Measurements from ENCODE around the gene KCND3. TPM values are rescaled to one million over a fixed set of nuclear protein-coding genes. Genes with fewer than 3 reads are reported as not detected.

Gene KCND3
- total and polyA plus RNA-seq, 2 experiments from 2014 or later = 0.16 to 0.33 TPM

GRCh38 chr1:111738133-111738435 is 251.4 kb downstream of the KCND3 start:
- no peaks in the 10 kb centered on the region for H3K9me3 ChIP-seq (ENCODE audit: low read depth)
- no peaks in the 10 kb centered on the region for H3K36me3 ChIP-seq
- no peaks in the 10 kb centered on the region for H3K27me3 ChIP-seq
- DNase-seq (ENCODE audit: low read depth in 1 of 2, low spot score in 1 of 2) = no peak
- no peak for TF ChIP-seq CTCF (IDR thresholded peaks at IDR 0.05; ENCODE audit: low read depth, low read length)
- peaks cover 23% of the 10 kb centered on the region for H3K4me1 ChIP-seq (ENCODE audit: low read depth)
- peak overlapping the region; percentile 79 for H3K27ac ChIP-seq
- peak overlapping the region; percentile 53 for H3K4me3 ChIP-seq

- Histone ChIP-seq H3K27ac (peak overlapping the region; percentile 79), H3K36me3 (no peaks in the 10 kb centered on the region), H3K27me3 (no peaks in the 10 kb centered on the region), H3K4me3 (peak overlapping the region; percentile 53), H3K9me3 (ENCODE audit: low read depth) (no peaks in the 10 kb centered on the region), H3K4me1 (ENCODE audit: low read depth) (peaks cover 23% of the 10 kb centered on the region)
- no peak for DNase-seq (ENCODE audit: low read depth in 1 of 2, low spot score in 1 of 2)
- no peak for TF ChIP-seq CTCF (IDR thresholded peaks at IDR 0.05; ENCODE audit: low read depth, low read length)
These were observed 252.0 kb downstream of the KCND3 start for GRCh38 chr1:111737216-111738132.

GRCh38 chr1:111736548-111737215 is 252.8 kb downstream of the KCND3 start:
- Histone ChIP-seq H3K36me3 (no peaks in the 10 kb centered on the region), H3K4me1 (ENCODE audit: low read depth) (peaks cover 23% of the 10 kb centered on the region), H3K27ac (peak overlapping the region; percentile 72), H3K9me3 (ENCODE audit: low read depth) (no peaks in the 10 kb centered on the region), H3K27me3 (no peaks in the 10 kb centered on the region), H3K4me3 (no peak overlapping the region)
- TF ChIP-seq CTCF (IDR thresholded peaks at IDR 0.05; ENCODE audit: low read depth, low read length) = no peak
- peak in 1 of 2 donors; percentile 72 for DNase-seq (ENCODE audit: low read depth in 1 of 2, low spot score in 1 of 2)

- peak overlapping the region; percentile 72 for H3K27ac ChIP-seq
- H3K4me3 ChIP-seq = no peak overlapping the region
- H3K36me3 ChIP-seq = no peaks in the 10 kb centered on the region
- TF ChIP-seq CTCF (IDR thresholded peaks at IDR 0.05; ENCODE audit: low read depth, low read length) = no peak
- H3K27me3 ChIP-seq = no peaks in the 10 kb centered on the region
- H3K4me1 ChIP-seq (ENCODE audit: low read depth) = peaks cover 23% of the 10 kb centered on the region
- DNase-seq (ENCODE audit: low read depth in 1 of 2, low spot score in 1 of 2) = peak in 1 of 2 donors; percentile 78
- H3K9me3 ChIP-seq (ENCODE audit: low read depth) = no peaks in the 10 kb centered on the region
These were observed 253.5 kb downstream of the KCND3 start for GRCh38 chr1:111735858-111736544.

GRCh38 chr1:111735321-111735720 is 254.1 kb downstream of the KCND3 start:
- Histone ChIP-seq H3K27ac (no peak overlapping the region), H3K4me3 (no peak overlapping the region), H3K4me1 (ENCODE audit: low read depth) (peaks cover 28% of the 10 kb centered on the region), H3K27me3 (no peaks in the 10 kb centered on the region), H3K36me3 (no peaks in the 10 kb centered on the region), H3K9me3 (ENCODE audit: low read depth) (no peaks in the 10 kb centered on the region)
- DNase-seq (ENCODE audit: low read depth in 1 of 2, low spot score in 1 of 2) = peak in 1 of 2 donors; percentile 51
- no peak for TF ChIP-seq CTCF (IDR thresholded peaks at IDR 0.05; ENCODE audit: low read depth, low read length)

All from cardiac muscle cell (in vitro differentiated cells and primary cell).